ENCODE measurements around the gene CD2BP2.

The CD2BP2 gene

DNA sequence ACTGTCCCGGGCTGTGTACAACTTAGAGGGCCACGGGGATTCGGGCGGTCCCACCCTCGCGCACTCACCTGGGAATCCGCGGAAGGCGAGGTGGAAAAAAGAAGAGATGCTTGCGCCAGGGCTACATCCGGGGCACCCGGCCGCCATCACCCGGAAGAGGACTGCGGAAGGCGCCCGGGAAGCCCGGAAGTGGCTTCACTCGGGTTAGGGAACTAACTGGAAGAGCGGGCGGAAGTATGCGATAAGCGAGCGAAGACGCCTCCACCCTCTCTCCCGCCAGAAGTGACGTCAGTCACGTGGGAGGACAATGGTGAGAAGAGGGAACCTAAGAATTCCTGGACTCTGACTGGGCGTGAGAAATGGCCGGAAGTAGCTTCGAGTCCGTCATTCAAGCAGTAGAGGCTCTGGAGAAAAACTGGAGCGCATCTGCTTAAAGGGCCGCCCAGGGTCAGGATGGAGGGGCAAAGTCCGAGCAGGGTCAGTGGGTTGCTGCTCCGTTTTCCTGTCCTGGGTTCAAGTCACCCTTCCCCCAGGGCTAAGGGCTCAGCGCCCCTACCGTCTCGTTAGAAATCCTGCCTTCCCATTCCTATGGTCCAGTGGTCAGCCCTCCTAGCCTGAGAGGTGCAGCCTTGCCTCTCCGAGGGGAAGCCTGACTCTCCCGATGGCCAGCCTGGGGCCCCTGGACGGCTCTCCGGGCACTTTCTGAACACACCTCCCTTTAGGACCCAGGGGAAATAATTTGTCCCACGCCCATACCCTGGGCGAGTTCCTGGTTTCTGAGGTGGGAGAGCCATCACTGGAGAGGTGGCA lies at the start of gene CD2BP2:
TSS of gene CD2BP2 (minus strand) at position 165 of the 810 bp plus-strand sequence. CDS start 627 bp downstream, outside the sequence.
- no peak; the same call in 1 of the 2 replicates for TF ChIP-seq EP300 (IDR thresholded peaks at IDR 0.05; ENCODE audit: borderline replicate concordance)
- TF ChIP-seq YY1 (IDR thresholded peaks at IDR 0.05; ENCODE audit: low read depth), result peak; percentile 87
- no peak for TF ChIP-seq CEBPB (IDR thresholded peaks at IDR 0.05)
- TF ChIP-seq, protein P1, sequence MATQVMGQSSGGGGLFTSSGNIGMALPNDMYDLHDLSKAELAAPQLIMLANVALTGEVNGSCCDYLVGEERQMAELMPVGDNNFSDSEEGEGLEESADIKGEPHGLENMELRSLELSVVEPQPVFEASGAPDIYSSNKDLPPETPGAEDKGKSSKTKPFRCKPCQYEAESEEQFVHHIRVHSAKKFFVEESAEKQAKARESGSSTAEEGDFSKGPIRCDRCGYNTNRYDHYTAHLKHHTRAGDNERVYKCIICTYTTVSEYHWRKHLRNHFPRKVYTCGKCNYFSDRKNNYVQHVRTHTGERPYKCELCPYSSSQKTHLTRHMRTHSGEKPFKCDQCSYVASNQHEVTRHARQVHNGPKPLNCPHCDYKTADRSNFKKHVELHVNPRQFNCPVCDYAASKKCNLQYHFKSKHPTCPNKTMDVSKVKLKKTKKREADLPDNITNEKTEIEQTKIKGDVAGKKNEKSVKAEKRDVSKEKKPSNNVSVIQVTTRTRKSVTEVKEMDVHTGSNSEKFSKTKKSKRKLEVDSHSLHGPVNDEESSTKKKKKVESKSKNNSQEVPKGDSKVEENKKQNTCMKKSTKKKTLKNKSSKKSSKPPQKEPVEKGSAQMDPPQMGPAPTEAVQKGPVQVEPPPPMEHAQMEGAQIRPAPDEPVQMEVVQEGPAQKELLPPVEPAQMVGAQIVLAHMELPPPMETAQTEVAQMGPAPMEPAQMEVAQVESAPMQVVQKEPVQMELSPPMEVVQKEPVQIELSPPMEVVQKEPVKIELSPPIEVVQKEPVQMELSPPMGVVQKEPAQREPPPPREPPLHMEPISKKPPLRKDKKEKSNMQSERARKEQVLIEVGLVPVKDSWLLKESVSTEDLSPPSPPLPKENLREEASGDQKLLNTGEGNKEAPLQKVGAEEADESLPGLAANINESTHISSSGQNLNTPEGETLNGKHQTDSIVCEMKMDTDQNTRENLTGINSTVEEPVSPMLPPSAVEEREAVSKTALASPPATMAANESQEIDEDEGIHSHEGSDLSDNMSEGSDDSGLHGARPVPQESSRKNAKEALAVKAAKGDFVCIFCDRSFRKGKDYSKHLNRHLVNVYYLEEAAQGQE (IDR thresholded peaks at IDR 0.05; ENCODE audit: low read depth), result 0 out of 2 replicates have a peak, but pooled peaks have one; percentile 16
- TF ChIP-seq TAF1 (IDR thresholded peaks at IDR 0.05; ENCODE audit: low read depth), result peak; percentile 78
- no peak for TF ChIP-seq FOXM1 (IDR thresholded peaks at IDR 0.05; ENCODE audit: borderline replicate concordance, low read depth)
- TF ChIP-seq, protein P2, sequence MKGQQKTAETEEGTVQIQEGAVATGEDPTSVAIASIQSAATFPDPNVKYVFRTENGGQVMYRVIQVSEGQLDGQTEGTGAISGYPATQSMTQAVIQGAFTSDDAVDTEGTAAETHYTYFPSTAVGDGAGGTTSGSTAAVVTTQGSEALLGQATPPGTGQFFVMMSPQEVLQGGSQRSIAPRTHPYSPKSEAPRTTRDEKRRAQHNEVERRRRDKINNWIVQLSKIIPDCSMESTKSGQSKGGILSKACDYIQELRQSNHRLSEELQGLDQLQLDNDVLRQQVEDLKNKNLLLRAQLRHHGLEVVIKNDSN (IDR thresholded peaks at IDR 0.05), result peak; percentile 96
- peak; percentile 76 for TF ChIP-seq TEAD4 (IDR thresholded peaks at IDR 0.05)
- TF ChIP-seq, protein P3, sequence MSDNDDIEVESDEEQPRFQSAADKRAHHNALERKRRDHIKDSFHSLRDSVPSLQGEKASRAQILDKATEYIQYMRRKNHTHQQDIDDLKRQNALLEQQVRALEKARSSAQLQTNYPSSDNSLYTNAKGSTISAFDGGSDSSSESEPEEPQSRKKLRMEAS (IDR thresholded peaks at IDR 0.05), result peak; percentile 90
- TF ChIP-seq EGR1 (IDR thresholded peaks at IDR 0.05), result peak; percentile 74
- peak; percentile 50; the same call in 1 of the 2 replicates for TF ChIP-seq TCF12 (IDR thresholded peaks at IDR 0.05; ENCODE audit: low read depth)
- peak; percentile 82 for TF ChIP-seq CREB1 (IDR thresholded peaks at IDR 0.05; ENCODE audit: low read depth)

DNA sequence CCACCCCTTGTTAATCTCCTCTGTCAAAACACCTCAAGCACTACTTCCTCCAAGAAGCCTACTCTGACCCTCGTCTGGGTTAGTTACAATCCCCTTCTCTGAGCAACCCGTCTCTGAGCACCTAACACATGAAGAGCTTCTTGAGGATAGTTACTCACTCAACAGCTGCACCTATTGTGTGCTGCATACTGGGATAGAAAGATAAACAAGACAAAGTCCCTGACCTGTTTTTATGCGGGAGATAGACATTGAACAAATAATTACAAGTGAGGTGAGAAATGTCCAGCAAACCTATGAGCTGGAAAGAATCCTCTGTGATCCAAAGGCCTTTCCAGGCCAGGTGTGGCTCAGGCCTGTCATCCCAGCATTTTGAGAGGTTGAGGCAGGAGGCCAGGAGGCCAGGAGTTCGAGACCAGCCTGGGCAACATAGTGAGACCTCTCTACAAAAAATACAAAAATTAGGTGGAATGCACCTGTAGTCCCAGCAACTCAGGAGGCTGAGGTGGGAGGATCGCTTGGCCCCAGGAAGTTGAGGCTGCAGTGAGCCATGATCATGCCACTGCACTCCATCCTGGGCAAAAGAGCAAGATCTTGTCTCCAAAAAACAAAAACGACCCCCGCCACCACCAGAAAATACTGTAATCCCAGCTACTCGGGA lies 46.8 kb upstream of the CD2BP2 start:
- TF ChIP-seq NFIC (IDR thresholded peaks at IDR 0.05) (no peak), EP300 (IDR thresholded peaks at IDR 0.05; ENCODE audit: borderline replicate concordance) (no peak), EGR1 (IDR thresholded peaks at IDR 0.05) (no peak), CREB1 (IDR thresholded peaks at IDR 0.05; ENCODE audit: low read depth) (no peak), CEBPB (IDR thresholded peaks at IDR 0.05) (no peak), ZBTB7A (IDR thresholded peaks at IDR 0.05; ENCODE audit: low read depth) (no peak), TCF12 (IDR thresholded peaks at IDR 0.05; ENCODE audit: low read depth) (no peak), FOXM1 (IDR thresholded peaks at IDR 0.05; ENCODE audit: borderline replicate concordance, low read depth) (no peak), TAF1 (IDR thresholded peaks at IDR 0.05; ENCODE audit: low read depth) (no peak), RAD21 (IDR thresholded peaks at IDR 0.05; ENCODE audit: low read depth) (no peak), YY1 (IDR thresholded peaks at IDR 0.05; ENCODE audit: low read depth) (no peak), TEAD4 (IDR thresholded peaks at IDR 0.05) (no peak)
- TF ChIP-seq, protein P2 (IDR thresholded peaks at IDR 0.05), result no peak
- TF ChIP-seq, protein P3 (IDR thresholded peaks at IDR 0.05), result no peak
- TF ChIP-seq, protein P1 (IDR thresholded peaks at IDR 0.05; ENCODE audit: low read depth), result no peak

DNA sequence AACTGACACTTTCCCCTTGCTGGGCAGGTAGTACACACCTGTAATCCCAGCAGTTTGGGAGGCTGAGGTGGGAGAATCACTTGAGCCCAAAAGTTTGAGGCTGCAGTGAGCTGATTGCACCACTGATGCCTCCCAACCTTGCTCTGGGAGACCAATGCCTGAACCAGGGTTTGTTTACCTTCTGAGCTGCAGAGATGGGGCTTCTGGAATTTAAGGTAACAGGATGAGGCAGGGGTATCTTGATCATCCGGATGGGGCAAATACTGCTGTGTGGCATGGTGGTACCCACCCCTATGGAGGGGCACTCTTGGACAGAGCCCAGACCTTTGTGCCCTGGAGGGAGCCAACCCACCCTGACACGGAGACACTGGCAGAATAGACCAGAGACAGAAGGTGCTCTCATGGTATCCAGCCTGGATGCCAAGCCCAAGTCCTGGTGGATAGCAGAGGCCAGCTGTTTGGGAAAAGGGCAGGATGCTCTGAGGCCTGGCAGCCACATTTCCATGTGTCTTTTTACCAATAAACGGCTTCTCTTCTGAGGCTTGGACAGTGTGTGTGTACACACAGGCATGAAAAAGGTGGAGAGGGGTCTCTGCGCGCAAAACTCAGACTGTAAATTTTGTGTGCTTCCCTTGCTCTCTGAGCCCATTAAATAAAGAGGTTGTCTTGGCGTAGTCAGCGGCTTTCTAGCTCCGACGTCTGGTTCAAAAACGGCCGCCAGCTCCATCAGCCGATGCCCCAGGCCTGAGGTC lies 44.5 kb upstream of the CD2BP2 start:
- TF ChIP-seq TAF1 (IDR thresholded peaks at IDR 0.05; ENCODE audit: low read depth), result no peak
- no peak; the same call in 1 of the 2 replicates for TF ChIP-seq EP300 (IDR thresholded peaks at IDR 0.05; ENCODE audit: borderline replicate concordance)
- no peak for TF ChIP-seq RAD21 (IDR thresholded peaks at IDR 0.05; ENCODE audit: low read depth)
- no peak for TF ChIP-seq YY1 (IDR thresholded peaks at IDR 0.05; ENCODE audit: low read depth)
- TF ChIP-seq NFIC (IDR thresholded peaks at IDR 0.05), result no peak
- no peak for TF ChIP-seq TCF12 (IDR thresholded peaks at IDR 0.05; ENCODE audit: low read depth)
- no peak for TF ChIP-seq ZBTB7A (IDR thresholded peaks at IDR 0.05; ENCODE audit: low read depth)
- TF ChIP-seq, protein P1 (IDR thresholded peaks at IDR 0.05; ENCODE audit: low read depth), result no peak
- TF ChIP-seq EGR1 (IDR thresholded peaks at IDR 0.05), result no peak

All from Ishikawa (cell line).